ENCODE measurements around the gene REEP2.

The REEP2 gene

DNA sequence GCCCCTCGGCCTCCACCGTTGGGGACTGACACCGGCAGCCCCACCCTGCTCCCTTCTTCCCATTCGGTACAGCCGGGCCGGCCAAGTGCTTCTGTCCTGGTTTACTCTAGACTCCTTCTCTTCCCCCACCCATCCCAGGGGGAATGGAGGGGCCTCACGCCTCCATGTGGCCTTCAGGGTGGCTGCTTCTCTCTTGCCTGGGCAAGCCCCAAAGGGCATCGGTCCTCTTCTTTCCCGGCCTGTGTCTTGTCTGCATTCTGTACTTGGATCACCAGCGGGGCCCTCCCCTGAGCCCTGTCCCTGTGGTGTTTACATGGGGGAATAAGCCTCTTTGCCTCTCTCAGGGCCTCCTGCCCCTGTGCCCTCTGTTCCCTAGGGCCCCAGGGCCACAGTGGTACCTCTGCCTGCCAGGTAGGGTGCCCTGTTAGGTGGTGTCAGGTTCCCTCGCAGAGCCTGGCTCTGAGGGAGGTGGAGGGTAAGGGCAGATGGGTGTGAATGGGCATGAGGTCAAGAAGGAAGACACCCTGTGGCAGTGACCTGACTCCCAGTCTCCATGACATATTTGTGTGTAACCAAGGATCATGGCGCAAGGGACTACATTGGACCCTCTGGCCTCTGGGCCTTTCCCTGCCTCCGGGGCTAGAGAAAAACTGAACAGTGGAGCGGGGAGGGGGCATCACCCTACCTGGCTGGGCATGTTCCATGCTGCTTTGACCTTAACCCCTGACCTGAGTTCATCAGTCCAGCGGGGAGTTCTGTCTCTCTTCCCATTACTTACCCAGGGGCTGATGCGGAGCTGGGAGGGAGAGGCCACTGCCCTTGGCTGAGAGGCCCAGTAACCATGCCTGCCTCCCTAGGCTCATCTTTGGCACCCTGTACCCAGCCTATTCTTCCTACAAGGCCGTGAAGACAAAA lies 1.6 kb downstream of the REEP2 start:
- Histone ChIP-seq H3K4me2 (ENCODE audit: insufficient read depth, low read length, poor library complexity, severe bottlenecking) (no peak overlapping the region), H2BK5ac (ENCODE audit: low read length) (no peak overlapping the region), H2BK120ac (ENCODE audit: low read depth, low read length) (no peak overlapping the region), H4K91ac (ENCODE audit: low read depth, low read length, poor library complexity) (no peak overlapping the region), H3K14ac (ENCODE audit: low read length) (no peak overlapping the region), H3K27ac (replicated peaks; ENCODE audit: low read length) (no peak overlapping the region), H3K36me3 (replicated peaks in 1 of 2; ENCODE audit: control insufficient read depth in 2 of 2, insufficient read depth in 2 of 2, low read length in 2 of 2) (peaks cover 16 to 45% of the 10 kb centered on the region in 2 donors), H2AFZ (ENCODE audit: low read length) (peak overlapping the region; percentile 91), H3K9ac (ENCODE audit: low read depth, low read length, poor library complexity) (no peak overlapping the region), H2BK15ac (ENCODE audit: low read length) (no peak overlapping the region), H4K8ac (ENCODE audit: low read depth, low read length) (no peak overlapping the region), H3K79me1 (ENCODE audit: low read depth, low read length) (no peaks in the 10 kb centered on the region), H2AK5ac (ENCODE audit: low read depth, low read length) (peak overlapping the region; percentile 23), H3K4me1 (ENCODE audit: control insufficient read depth in 2 of 2, insufficient read depth in 1 of 2, low read depth in 1 of 2, low read length in 2 of 2) (peaks cover 14 to 26% of the 10 kb centered on the region in 2 donors), H3K27me3 (ENCODE audit: control insufficient read depth in 3 of 3, insufficient read depth in 3 of 3, low read depth in 1 of 3, low read length in 3 of 3) (no peaks in the 10 kb centered on the region), H3K18ac (ENCODE audit: low read length) (peak overlapping the region; percentile 31), H3K23ac (ENCODE audit: low read depth, low read length, poor library complexity) (peak overlapping the region; percentile 38), H3K9me3 (replicated peaks in 1 of 2; ENCODE audit: control insufficient read depth in 2 of 2, insufficient read depth in 1 of 2, low read depth in 1 of 2, low read length in 2 of 2) (no peaks in the 10 kb centered on the region), H3K4me3 (ENCODE audit: low read length in 2 of 2) (peak overlapping the region; percentile 87 to 91), H2BK12ac (ENCODE audit: low read length) (peak overlapping the region; percentile 51), H3K4ac (ENCODE audit: low read length) (no peak overlapping the region)
- DNase-seq (ENCODE audit: low spot score): no peak
- WGBS, 2 donors (ENCODE audit: extremely low coverage in 2 of 2, insufficient read length in 2 of 2, insufficient replicate concordance in 1 of 2): no CpG with 5 or more reads among the region's 17 CpGs

GRCh38 chr5:138441221-138441620 lies 2.4 kb downstream of the REEP2 start:
- H3K27ac ChIP-seq (replicated peaks; ENCODE audit: low read length): no peak overlapping the region
- H2BK15ac ChIP-seq (ENCODE audit: low read length): no peak overlapping the region
- H3K9me3 ChIP-seq (replicated peaks in 1 of 2; ENCODE audit: control insufficient read depth in 2 of 2, insufficient read depth in 1 of 2, low read depth in 1 of 2, low read length in 2 of 2): no peaks in the 10 kb centered on the region
- no peaks in the 10 kb centered on the region for H3K79me1 ChIP-seq (ENCODE audit: low read depth, low read length)
- H3K14ac ChIP-seq (ENCODE audit: low read length): peak overlapping the region; percentile 71
- no peaks in the 10 kb centered on the region for H3K27me3 ChIP-seq (ENCODE audit: control insufficient read depth in 3 of 3, insufficient read depth in 3 of 3, low read depth in 1 of 3, low read length in 3 of 3)
- no peak overlapping the region for H3K4me2 ChIP-seq (ENCODE audit: insufficient read depth, low read length, poor library complexity, severe bottlenecking)
- H2BK12ac ChIP-seq (ENCODE audit: low read length): no peak overlapping the region
- H2BK120ac ChIP-seq (ENCODE audit: low read depth, low read length): no peak overlapping the region
- H3K4me3 ChIP-seq (ENCODE audit: low read length in 2 of 2): no peak overlapping the region
- no peak overlapping the region for H3K4ac ChIP-seq (ENCODE audit: low read length)
- H3K18ac ChIP-seq (ENCODE audit: low read length): peak overlapping the region; percentile 38
- H3K9ac ChIP-seq (ENCODE audit: low read depth, low read length, poor library complexity): peak overlapping the region; percentile 4
- H4K91ac ChIP-seq (ENCODE audit: low read depth, low read length, poor library complexity): no peak overlapping the region
- no CpG with 5 or more reads among the region's 9 CpGs for whole genome bisulfite sequencing, 2 donors (ENCODE audit: extremely low coverage in 2 of 2, insufficient read length in 2 of 2, insufficient replicate concordance in 1 of 2)
- H2AFZ ChIP-seq (ENCODE audit: low read length): no peak overlapping the region
- no peak overlapping the region for H2AK5ac ChIP-seq (ENCODE audit: low read depth, low read length)
- H3K4me1 ChIP-seq (ENCODE audit: control insufficient read depth in 2 of 2, insufficient read depth in 1 of 2, low read depth in 1 of 2, low read length in 2 of 2): peaks cover 14 to 26% of the 10 kb centered on the region in 2 donors
- H4K8ac ChIP-seq (ENCODE audit: low read depth, low read length): no peak overlapping the region
- peaks cover 10 to 41% of the 10 kb centered on the region in 2 donors for H3K36me3 ChIP-seq (replicated peaks in 1 of 2; ENCODE audit: control insufficient read depth in 2 of 2, insufficient read depth in 2 of 2, low read length in 2 of 2)
- H3K23ac ChIP-seq (ENCODE audit: low read depth, low read length, poor library complexity): peak overlapping the region; percentile 11
- no peak overlapping the region for H2BK5ac ChIP-seq (ENCODE audit: low read length)
- DNase-seq (ENCODE audit: low spot score): no peak

DNA sequence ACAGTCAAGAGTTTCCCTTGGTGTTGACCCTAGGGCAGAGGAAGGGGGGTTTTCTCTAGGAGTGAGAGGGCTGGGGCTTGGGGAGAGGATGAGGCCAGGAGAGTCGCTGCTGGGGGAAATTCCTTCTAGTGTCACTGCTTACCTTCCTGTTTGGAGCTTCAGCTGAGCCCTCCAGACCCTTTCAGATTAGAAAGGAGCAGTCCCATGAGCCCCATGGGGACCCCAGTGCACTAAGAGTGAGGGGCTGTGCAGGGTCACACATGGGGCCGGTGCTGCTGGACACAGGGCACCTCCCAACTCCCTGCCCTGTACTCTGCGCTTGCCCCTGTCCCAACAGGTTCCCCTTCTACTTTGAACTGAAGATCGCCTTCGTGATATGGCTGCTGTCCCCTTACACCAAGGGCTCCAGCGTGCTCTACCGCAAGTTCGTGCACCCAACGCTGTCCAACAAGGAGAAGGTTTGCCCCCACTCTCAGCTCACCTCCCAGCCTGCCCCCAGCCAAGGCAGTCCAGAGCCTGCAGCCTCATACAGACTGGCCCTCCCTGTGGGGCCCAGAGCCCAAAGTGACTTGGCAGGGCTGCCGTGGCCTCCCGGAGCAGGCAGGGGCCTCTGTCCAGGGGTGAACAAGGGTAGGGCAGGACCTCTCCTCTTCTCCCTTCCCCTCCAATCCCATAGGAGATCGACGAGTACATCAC lies 5.4 kb downstream of the REEP2 start:
- H3K36me3 ChIP-seq (replicated peaks in 1 of 2; ENCODE audit: control insufficient read depth in 2 of 2, insufficient read depth in 2 of 2, low read length in 2 of 2): peaks cover 8 to 26% of the 10 kb centered on the region in 2 donors
- no peak overlapping the region for H3K4me2 ChIP-seq (ENCODE audit: insufficient read depth, low read length, poor library complexity, severe bottlenecking)
- H3K4me1 ChIP-seq (ENCODE audit: control insufficient read depth in 2 of 2, insufficient read depth in 1 of 2, low read depth in 1 of 2, low read length in 2 of 2): peaks cover 22% of the 10 kb centered on the region in 2 donors
- H2BK12ac ChIP-seq (ENCODE audit: low read length): peak overlapping the region; percentile 10
- no peak for DNase-seq (ENCODE audit: low spot score)
- no peaks in the 10 kb centered on the region for H3K79me1 ChIP-seq (ENCODE audit: low read depth, low read length)
- H2BK5ac ChIP-seq (ENCODE audit: low read length): no peak overlapping the region
- H3K27ac ChIP-seq (replicated peaks; ENCODE audit: low read length): no peak overlapping the region
- no peak overlapping the region for H2AFZ ChIP-seq (ENCODE audit: low read length)
- H3K23ac ChIP-seq (ENCODE audit: low read depth, low read length, poor library complexity): peak overlapping the region; percentile 43
- no peak overlapping the region for H3K18ac ChIP-seq (ENCODE audit: low read length)
- H3K9me3 ChIP-seq (replicated peaks in 1 of 2; ENCODE audit: control insufficient read depth in 2 of 2, insufficient read depth in 1 of 2, low read depth in 1 of 2, low read length in 2 of 2): no peaks in the 10 kb centered on the region
- no peak overlapping the region for H2AK5ac ChIP-seq (ENCODE audit: low read depth, low read length)
- H2BK120ac ChIP-seq (ENCODE audit: low read depth, low read length): no peak overlapping the region
- H2BK15ac ChIP-seq (ENCODE audit: low read length): no peak overlapping the region
- H3K9ac ChIP-seq (ENCODE audit: low read depth, low read length, poor library complexity): peak overlapping the region; percentile 21
- H3K4ac ChIP-seq (ENCODE audit: low read length): no peak overlapping the region
- H3K4me3 ChIP-seq (ENCODE audit: low read length in 2 of 2): no peak overlapping the region
- WGBS, 2 donors (ENCODE audit: extremely low coverage in 2 of 2, insufficient read length in 2 of 2, insufficient replicate concordance in 1 of 2): no CpG with 5 or more reads among the region's 13 CpGs
- H3K27me3 ChIP-seq (ENCODE audit: control insufficient read depth in 3 of 3, insufficient read depth in 3 of 3, low read depth in 1 of 3, low read length in 3 of 3): no peaks in the 10 kb centered on the region
- no peak overlapping the region for H4K8ac ChIP-seq (ENCODE audit: low read depth, low read length)
- no peak overlapping the region for H4K91ac ChIP-seq (ENCODE audit: low read depth, low read length, poor library complexity)
- H3K14ac ChIP-seq (ENCODE audit: low read length): no peak overlapping the region
